Ishikawa (cell line): ENCODE data around the gene MED31.

Experiments
- CEBPB ChIP-seq: IDR thresholded peaks from 2 replicates; pipeline ENCODE4 v1.6.1; 2012
- CREB1 ChIP-seq: IDR thresholded peaks from 2 replicates; pipeline ENCODE4 v1.6.1; 2012; ENCODE audit warnings: low read depth
- EGR1 ChIP-seq: IDR thresholded peaks from 2 replicates; pipeline ENCODE4 v1.6.1; 2012
- EP300 ChIP-seq: IDR thresholded peaks from 2 replicates; pipeline ENCODE4 v1.6.1; 2012; ENCODE audit warnings: borderline replicate concordance
- FOXM1 ChIP-seq: IDR thresholded peaks from 2 replicates; pipeline ENCODE4 v1.6.1; 2012; ENCODE audit warnings: low read depth, borderline replicate concordance
- MAX ChIP-seq: IDR thresholded peaks from 2 replicates; pipeline ENCODE4 v1.6.1; 2012
- NFIC ChIP-seq: IDR thresholded peaks from 2 replicates; pipeline ENCODE4 v1.6.1; 2012
- RAD21 ChIP-seq: IDR thresholded peaks from 2 replicates; pipeline ENCODE4 v1.6.1; 2012; ENCODE audit warnings: low read depth
- REST ChIP-seq: IDR thresholded peaks from 2 replicates; pipeline ENCODE4 v1.6.1; 2012; ENCODE audit warnings: low read depth, mild to moderate bottlenecking
- TAF1 ChIP-seq: IDR thresholded peaks from 2 replicates; pipeline ENCODE4 v1.6.1; 2012; ENCODE audit warnings: low read depth, mild to moderate bottlenecking
- TCF12 ChIP-seq: IDR thresholded peaks from 2 replicates; pipeline ENCODE4 v1.6.1; 2012; ENCODE audit warnings: low read depth
- TEAD4 ChIP-seq: IDR thresholded peaks from 2 replicates; pipeline ENCODE4 v1.6.1; 2012
- USF1 ChIP-seq: IDR thresholded peaks from 2 replicates; pipeline ENCODE4 v1.6.1; 2012
- YY1 ChIP-seq: IDR thresholded peaks from 2 replicates; pipeline ENCODE4 v1.6.1; 2012; ENCODE audit warnings: low read depth
- ZBTB7A ChIP-seq: IDR thresholded peaks from 2 replicates; pipeline ENCODE4 v1.6.1; 2012; ENCODE audit warnings: low read depth

Gene MED31

DNA sequence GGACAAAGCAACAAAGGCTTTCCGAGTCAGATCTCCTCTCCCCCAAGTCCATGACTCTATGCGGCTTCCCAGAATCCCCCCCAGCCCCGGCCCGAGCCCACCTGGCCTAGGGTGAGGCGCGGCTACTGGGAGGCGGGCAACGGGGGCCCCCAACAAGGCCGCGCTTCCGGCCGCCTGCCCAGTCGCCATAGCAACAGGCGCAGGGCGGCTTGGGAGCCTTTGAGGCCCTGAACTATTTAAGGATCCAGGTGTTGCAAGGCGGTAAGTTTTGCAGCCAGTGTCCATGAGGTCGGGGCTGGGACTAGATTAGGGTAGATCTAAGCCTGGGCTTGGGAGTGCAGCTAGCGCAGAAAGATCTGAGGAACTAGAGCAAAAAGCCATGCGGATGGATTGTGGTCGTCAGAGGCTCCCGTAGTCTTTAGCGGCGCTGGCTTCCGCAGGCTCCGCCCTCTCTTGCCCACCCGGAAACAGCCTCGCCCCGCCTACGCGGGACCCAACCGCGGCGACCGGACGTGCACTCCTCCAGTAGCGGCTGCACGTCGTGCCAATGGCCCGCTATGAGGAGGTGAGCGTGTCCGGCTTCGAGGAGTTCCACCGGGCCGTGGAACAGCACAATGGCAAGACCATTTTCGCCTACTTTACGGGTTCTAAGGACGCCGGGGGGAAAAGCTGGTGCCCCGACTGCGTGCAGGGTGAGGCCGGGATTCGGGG, 10.7 kb downstream of the MED31 start, which contains the start of the genes KIAA0753 and TXNDC17:
Gene KIAA0753 (minus strand): TSS at position 176 of the 711 bp plus-strand sequence. CDS start 5,608 bp downstream, outside the sequence.
Gene TXNDC17 (plus strand): TSS at position 525 of the 711 bp plus-strand sequence. CDS start 23 bp downstream, at position 548.
- TF ChIP-seq EGR1 (peak; percentile 85), CREB1 (no peak), ZBTB7A (0 out of 2 replicates have a peak, but pooled peaks have one; percentile 36), TCF12 (peak; percentile 60), REST (0 out of 2 replicates have a peak, but pooled peaks have one; percentile 29), YY1 (peak; percentile 11; the same call in 1 of the 2 replicates), MAX (peak; percentile 73), FOXM1 (no peak), TEAD4 (no peak), TAF1 (peak; percentile 75), EP300 (no peak)

GRCh38 chr17:6639586-6640535, 11.5 kb downstream of the MED31 start:
- TF ChIP-seq YY1, result no peak
- no peak for TF ChIP-seq TEAD4
- peak; percentile 26; the same call in 1 of the 2 replicates for TF ChIP-seq MAX
- TF ChIP-seq ZBTB7A, result no peak
- TF ChIP-seq FOXM1, result no peak
- no peak for TF ChIP-seq EGR1
- no peak for TF ChIP-seq CEBPB
- no peak for TF ChIP-seq CREB1
- no peak for TF ChIP-seq RAD21
- no peak for TF ChIP-seq EP300
- no peak for TF ChIP-seq NFIC
- TF ChIP-seq TAF1, result 0 out of 2 replicates have a peak, but pooled peaks have one; percentile 36
- no peak for TF ChIP-seq REST

DNA sequence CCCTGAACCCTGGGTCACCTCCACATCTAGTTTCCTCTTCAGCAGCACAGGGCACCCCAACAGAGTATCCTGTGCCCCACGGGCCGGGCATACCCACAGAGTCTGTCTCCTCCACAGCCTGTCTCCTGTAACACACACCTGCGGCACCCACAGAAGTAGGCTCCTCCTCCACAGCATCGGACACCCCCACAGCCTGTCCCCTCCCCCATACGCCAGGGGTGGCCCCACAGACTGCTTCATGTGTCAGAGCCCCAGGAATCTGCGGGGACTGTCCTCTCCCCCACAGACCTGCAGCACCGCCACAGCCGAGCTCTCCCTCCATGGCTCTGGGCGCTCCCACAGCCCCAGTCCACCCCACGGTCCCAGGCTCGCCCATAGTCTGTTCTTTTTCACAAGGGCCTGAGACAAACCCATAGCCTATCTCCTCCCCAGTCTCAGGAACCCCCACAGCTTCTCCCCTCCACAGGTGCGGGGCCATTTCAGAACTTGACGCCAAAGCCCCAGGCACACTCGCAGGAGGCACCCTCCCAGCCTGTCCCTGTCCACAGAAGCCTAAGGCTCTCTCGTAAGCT, 12.3 kb downstream of the MED31 start:
- TF ChIP-seq FOXM1 (no peak), NFIC (no peak), YY1 (no peak), TAF1 (no peak), TEAD4 (no peak), CEBPB (no peak), EP300 (no peak), TCF12 (no peak), REST (no peak), MAX (no peak), USF1 (no peak), RAD21 (no peak), CREB1 (no peak), EGR1 (no peak), ZBTB7A (no peak)
